GM19099 (cell line): ENCODE results near the gene MED22.

ENCODE experiments used
- POLR2A ChIP-seq: IDR thresholded peaks from 3 replicates; pipeline ENCODE4 v1.6.1; 2011; ENCODE audit warnings: low read depth; ENCODE audit not compliant: insufficient read length; ENCODE audit errors: extremely low read depth

MED22 gene

DNA sequence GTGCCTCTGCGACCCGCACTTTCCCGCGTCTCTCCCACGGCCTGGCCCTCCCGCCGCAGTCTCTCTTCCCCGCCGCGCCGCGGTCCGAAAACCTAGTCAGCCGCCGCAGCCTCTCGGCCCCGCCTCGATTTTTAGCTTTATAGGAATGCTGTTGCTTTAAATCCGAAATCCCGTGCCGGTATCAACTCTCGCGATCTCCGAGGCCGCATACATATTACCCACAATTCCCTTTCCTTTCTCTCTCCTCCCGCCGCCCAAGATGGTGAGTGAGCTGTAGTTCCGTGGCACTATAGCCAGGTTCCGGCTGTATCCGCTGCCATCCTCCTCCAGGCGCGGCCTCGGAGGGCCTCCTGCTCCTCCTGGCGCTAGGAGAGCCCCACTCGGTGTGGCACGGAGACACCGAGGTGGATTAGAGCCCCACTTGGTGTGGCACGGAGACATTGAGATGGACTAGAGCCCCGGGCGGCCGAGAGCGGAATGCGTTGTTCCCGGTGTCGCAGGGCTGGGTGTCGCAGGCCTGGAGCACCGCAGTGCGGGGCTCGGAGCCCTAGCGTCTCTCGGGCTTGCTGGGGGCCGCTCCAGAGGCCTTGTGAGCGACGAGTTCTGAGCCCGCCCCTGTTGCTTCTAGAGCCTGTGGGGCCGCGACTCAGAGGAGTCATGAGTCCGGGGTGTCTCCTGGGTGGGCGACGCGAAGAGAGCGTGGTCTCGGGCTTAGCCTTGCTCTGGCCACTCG lies at the start of gene MED22, which contains the start of gene RPL7A:
Gene MED22 (minus strand): TSS at position 147 of the 733 bp plus-strand sequence. CDS start 1,469 bp downstream, outside the sequence.
Gene RPL7A (plus strand): TSS at position 234 of the 733 bp plus-strand sequence. CDS start 26 bp downstream, at position 260.
- peak; percentile 99 for TF ChIP-seq POLR2A

- no peak for TF ChIP-seq POLR2A
These were observed 49.4 kb upstream of the MED22 start for GRCh38 chr9:133397370-133397769.

GRCh38 chr9:133396952-133397351 lies 49.0 kb upstream of the MED22 start:
- TF ChIP-seq POLR2A = no peak

DNA sequence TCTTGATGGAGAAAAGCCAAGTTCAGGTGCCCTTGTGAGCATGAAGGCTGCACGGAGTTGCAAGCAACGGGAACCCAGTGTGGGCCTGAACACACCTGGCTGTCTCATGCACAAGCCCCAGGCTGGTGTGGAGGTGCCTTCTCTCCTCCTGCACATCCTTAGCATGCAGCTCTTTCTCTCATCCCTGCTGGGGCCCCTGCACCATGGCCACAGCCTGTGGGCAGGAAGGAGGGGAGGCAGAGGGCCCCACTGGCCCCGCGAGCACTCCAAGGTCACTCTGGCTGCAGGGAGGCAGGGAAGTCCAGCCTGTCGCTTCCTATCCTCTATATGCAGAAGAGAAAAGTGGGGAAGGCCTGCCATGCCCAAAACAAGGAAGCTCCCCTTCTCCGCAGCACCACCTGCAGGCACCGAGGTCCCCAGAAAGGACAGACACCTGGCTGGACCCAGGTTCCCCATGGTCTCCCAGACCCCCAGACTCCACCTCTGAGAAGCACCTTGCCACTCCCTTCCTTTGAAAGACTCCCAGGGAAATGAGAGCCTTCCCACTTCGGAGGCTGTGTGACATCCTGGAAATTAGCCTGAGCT lies 46.8 kb upstream of the MED22 start:
- no peak for TF ChIP-seq POLR2A

DNA sequence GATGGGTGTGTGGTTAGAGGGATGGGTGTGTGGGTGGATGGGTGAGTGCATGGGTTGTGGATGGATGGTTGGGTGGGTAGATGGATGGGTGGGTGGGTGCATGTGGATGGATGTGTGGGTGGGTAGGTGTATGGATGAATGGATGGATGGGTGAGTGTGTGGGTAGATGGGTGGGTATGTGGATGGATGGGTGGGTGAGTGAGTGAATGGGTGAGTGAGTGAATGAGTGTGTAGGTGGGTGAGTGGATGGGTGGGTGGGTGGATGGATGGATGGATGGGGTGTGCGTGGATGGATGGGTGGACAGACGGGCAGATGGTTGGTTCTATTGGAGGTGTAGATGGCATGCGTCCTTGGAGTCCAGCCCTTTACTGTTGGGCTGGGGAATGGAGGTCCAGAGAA lies 45.5 kb upstream of the MED22 start:
- no peak for TF ChIP-seq POLR2A

GRCh38 chr9:133390713-133391112 lies 42.8 kb upstream of the MED22 start:
- no peak for TF ChIP-seq POLR2A

GRCh38 chr9:133389562-133389961 lies 41.6 kb upstream of the MED22 start:
- no peak for TF ChIP-seq POLR2A

- no peak for TF ChIP-seq POLR2A
These were observed 41.2 kb upstream of the MED22 start for GRCh38 chr9:133389025-133389557.

DNA sequence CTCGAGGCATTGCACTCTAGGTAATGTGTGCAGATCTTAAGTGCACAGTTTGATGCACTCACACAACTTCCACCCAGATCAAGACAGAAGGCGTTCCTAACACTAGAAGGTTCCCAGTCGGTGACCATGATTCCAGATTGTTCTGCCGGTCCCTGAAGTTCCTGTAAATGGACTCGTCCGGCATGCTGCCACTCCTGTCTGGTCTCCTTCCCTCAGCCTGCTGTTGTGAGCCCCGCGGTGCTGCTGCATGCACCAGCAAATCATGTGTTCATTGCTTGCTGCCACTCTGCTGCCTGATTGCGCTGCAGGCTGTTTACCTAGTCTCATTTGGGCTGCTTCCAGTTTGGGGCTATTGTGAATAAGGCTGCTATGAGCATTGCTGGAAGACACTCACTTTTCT lies 39.7 kb upstream of the MED22 start:
- no peak for TF ChIP-seq POLR2A

GRCh38 chr9:133386338-133386737 lies 38.4 kb upstream of the MED22 start:
- TF ChIP-seq POLR2A = no peak

DNA sequence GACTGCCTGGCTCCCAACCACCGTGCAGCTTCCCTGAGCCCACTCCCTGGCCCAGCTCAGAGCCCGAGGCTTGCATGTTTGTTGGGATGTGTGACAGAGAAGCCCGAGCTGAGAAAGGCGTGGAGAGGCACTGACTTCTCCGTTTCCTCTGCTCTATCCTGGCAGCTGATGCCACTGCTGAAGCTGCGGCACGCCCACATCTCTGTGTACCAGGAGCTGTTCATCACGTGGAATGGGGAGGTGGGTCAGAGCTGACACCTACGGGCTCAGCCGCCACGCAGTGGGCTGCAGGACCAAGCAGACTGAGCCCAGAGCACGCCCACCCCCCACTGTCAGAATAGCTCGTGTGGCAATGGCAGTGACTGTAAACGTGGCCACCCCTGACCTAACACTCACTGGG lies 37.5 kb upstream of the MED22 start:
- TF ChIP-seq POLR2A = no peak

GRCh38 chr9:133384736-133385321 lies 36.9 kb upstream of the MED22 start:
- TF ChIP-seq POLR2A = no peak

DNA sequence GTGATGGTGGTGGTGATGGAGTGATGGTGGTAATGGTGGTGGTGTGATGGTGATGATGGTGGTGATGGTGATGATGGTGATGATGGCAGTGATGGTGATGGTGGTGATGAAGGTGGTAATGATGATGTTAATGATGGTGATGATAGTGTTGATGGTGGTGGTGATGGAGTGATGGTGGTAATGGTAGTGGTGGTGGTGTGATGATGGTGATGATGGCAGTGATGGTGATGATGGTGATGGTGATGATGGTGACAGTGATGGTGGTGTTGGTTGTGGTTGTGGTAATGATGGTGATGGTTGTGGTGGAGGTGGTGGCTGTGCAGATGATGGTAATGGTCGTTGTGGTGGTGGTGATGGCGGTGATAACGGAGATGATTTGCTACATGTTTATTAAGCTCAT lies 35.5 kb upstream of the MED22 start:
- TF ChIP-seq POLR2A = no peak

DNA sequence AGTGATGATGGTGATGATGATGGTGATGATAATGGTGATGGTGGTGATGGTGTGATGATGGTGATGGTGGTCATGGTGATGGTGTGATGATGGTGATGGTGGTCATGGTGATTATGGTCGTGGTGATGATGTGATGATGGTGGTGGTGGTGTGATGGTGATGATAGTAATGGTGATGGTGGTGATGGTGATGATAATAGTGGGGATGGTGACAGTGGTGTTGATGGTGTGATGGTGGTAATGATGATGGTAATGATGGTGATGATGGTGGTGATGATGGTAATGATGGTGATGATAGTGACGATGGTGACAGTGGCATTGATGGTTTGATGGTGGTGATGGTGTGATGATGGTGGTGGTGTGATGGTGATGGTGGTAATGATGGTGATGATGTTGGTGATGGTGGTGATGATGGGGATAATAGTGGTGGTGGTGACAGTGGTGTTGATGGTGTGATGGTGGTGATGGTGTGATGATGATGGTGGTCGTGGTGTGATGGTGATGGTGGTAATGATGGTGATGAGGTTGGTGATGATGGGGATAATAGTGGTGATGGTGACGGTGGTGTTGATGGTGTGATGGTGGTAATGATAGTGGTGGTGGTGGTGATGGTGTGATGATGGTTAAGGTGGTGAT lies 34.7 kb upstream of the MED22 start:
- no peak for TF ChIP-seq POLR2A

DNA sequence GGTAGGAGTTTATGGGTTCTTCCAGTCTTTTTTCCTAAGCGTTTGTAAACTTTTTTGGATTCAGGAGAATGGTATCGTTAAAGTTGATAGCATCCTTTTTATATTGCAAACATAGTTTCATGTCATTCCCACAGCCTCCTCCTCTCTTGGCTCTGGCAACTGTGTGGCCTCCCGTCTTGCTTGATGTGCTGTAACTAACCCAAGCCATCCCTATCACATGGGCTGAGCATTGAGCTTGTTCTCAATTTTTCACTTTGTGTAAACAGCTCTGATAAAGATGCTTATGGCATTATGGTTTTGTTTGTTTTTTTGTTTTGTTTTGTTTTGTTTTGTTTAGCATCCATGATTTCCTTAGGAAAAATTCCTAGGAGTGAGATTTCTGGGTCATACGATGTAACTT lies 32.8 kb upstream of the MED22 start:
- TF ChIP-seq POLR2A = no peak
